ENCODE measurements around the gene AOPEP.
A peak's percentile ranks its signal among the peaks of the same experiment; 100 is the strongest.

Gene AOPEP

DNA sequence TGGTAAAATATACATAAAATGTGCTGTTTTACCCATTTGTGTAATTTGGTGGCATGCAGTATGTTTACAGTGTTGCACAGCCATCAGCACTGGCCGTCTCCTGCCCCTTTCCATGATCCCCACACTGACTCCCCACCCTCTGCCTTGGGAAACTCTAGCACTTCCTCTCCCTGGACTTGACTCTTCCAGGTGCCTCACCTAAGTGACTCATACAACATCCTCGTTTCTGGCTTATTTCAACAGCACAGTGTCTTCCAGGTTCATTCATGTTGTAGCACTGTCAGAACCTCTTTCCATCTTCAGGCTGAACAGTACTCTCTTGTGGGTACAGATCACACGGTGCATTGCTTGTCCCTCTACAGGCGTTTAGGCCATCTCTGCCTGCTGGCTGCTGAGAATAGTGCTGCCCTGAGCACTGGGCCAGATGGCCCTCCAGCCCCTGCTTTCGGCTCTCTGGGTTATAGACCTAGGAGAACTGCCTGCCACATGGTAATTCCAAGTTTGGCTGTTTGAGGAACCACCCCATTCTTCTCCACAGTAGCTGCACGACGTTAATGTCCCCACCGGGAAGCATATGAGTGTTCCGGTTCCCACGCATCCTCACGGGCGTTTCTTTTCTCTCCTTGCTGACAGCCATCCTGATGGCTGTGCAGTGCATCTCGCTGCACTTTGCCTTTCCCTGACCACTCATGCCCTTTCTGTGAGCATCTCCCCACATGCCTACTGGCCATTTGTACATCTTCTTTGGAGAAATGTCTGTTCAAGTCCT is 379.2 kb downstream of the AOPEP start:
- no peak for DNase-seq

DNA sequence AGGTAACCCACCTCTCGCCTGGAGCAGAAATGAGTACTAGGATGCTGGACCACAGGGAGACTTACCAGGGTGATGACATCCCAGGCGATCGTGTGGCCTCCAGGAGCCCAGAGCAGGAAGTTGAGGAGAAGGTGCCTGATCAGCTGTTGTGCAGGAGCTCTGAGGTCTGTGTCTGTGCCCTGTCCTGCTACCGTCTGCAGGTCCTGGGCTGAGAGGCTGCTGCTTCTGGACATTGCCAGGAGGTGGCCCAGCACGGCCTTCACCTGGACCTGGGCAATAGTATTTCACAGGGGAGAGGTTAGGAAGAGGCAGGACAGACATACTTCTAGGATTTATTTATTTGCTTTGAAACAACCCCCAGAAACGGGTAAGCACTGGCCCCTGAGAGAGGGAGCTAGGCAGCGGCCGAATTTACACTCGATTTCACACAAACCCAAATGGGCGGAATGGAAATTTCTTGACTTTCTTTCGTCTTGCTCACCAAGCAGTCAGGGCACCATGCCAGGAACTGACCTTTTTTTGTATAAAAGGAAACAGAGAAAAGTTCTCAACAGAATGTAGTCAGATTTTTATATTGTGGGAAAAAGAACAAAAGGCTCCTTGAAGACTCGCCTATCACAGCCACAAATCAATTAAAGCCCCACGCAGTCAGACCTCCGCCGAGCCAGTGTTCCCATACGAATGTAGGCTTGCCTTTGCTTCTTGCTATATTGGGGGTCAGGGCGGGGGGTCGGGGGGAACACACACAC is 380.7 kb downstream of the AOPEP start:
- DNase-seq: no peak

DNA sequence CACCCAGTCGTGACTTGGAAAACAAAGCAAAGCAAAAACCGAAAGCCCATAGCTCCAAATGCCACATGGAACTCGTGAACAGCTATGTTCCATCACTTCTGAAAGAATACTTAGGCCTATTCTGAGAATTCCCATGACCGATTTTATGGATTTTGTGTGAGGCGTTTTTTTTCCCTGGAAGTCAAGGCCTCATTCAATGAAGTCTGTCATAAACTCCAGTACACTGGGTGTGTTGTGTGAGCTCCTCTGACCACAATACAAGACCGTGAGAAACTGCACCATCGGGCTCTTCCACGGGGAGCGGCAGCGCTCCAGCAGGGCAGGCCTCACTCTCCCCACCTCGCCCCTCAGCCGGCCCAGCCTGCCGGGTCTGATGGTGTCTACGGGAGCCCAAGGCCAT is 381.5 kb downstream of the AOPEP start:
- DNase-seq: no peak

DNA sequence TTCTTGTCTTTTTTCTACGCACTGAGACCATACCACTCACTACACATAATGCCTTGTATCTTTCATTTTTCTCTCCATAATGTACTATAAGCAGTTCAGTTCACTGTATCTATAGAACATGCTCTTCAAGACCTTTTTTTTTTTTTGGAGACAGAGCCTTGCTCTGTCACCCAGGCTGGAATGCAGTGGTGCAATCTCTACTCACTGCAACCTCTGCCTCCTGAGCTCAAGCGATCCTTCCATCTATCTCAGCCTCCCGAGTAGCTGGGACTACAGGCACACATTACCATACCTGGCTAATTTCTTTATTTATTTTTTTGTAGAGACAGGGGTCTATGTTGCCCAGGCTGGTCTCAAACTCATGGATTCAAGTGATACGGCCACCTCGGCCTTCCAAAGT is 382.3 kb downstream of the AOPEP start:
- DNase-seq: no peak

DNA sequence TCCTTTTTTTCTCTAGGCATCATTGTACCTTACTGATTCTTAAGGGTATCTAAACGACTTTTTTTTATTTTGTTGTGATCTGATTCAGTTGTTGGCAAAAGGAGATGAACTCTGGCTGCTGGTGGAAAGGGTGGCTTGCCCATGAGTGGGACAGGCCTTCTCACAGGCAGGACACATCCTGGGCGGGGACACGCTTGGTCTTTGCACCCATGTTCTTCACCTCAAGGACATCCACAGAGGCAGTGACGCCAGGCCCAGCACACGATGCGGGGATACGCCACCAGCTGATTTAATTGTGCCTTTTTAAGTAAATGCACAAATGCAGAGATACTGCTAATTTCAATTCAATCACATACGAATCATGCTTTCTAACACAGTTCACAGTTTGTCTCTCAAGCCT is 383.0 kb downstream of the AOPEP start:
- no peak for DNase-seq

DNA sequence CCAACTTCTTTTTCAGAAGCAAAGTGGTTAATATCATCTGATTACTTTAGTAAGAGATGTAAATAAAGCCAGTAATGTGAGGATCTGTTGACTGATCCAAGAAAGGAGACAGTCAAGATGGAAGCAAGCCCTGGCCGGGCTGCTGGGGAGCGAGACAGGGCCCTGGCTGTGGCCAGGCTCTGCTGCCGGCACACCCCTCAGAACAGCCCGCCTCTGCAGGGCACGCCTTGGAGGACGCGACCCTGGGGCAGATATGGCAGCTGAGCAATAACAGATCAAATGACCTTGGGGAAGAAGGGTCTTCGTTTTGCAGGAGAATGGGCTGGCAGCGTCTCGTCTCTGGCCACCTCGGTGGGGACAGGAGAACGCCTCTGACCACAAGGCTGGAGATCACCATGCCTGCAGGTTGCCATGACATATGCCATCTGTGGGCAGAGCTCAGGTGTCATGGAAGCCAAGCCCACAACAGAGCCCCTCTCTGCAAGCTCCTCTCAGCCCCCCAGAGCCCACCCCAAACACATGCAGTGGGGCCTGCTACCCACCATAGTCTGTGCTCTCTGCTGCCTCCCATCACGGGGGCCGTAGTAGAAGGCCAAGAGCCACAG is 384.5 kb downstream of the AOPEP start:
- no peak for DNase-seq

DNA sequence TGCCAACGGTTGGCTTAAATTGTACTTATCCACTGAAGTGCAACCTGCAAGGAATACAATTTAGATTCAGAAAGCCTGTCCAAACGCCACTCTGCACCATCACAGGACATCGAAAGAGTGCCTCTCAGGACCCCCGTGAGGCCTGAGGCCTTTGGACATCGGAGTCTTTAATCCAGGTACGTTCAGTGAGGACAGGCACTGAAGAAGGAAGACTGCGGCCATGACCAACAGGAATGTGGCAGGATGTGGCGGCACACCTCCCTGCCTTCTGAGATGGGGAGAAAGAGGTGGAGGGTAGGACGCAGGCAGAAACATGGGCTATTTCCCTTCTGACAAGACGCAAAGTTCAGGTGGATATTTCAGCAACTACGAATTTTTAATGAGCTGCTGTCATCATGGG is 385.2 kb downstream of the AOPEP start:
- DNase-seq: no peak

DNA sequence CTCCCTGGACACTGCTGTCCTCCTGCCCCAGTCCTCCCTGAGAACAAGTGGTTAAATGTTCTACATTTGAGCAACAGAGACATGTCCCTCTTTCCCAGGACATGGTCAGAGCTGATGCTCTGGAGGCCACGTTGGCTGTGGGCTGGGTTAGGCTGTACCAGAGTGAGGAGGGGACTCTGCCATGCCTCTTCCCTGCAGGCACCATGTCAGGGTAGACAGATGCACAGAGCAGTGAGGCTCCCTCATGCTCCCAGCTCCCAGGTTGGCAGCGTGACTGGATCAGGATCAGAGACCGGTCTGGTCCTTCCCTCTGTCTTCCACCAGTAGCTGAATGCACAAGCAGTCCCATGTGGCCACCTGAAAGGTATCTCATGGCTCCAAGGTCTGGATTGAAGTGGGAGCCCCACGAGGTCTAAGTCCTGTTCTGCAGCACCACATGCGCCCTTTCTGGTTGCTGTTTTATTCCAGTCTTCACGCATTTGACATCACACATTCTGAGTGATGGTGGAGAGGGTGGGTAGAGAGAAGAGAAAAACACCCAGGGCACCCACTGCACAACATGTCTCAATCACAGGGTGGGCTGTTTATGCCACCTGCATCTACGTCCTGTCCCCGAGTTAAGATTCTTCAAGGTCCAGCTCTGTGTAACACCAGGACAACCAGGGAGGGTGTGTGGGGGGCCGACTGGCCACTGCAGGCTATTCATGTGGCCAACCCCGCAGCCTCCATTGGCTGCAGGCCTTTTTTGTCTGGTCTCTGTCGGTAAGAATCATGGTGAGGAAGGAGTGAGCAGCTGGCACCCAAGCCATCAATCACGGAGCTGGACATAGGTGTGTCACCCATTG is 386.2 kb downstream of the AOPEP start:
- no peak for DNase-seq

DNA sequence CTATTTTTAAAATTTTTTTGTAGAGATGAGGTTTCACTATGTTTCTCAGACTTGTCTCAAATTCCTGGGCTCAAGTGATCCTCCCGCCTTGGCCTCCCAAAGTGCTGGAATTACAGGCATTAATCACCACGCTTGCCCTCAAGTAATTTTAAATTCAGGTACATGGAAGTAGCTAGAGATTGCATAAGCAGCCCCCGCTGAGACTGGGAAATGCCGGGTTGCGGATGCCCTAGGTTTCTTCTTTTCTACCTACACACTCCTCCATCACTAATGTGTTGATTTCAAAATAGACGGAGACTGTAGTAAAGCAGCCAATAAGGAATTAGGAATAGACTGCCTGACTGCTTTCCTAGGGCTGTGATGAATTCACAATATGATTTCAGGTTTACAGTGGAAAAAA is 388.6 kb downstream of the AOPEP start:
- DNase-seq: no peak

DNA sequence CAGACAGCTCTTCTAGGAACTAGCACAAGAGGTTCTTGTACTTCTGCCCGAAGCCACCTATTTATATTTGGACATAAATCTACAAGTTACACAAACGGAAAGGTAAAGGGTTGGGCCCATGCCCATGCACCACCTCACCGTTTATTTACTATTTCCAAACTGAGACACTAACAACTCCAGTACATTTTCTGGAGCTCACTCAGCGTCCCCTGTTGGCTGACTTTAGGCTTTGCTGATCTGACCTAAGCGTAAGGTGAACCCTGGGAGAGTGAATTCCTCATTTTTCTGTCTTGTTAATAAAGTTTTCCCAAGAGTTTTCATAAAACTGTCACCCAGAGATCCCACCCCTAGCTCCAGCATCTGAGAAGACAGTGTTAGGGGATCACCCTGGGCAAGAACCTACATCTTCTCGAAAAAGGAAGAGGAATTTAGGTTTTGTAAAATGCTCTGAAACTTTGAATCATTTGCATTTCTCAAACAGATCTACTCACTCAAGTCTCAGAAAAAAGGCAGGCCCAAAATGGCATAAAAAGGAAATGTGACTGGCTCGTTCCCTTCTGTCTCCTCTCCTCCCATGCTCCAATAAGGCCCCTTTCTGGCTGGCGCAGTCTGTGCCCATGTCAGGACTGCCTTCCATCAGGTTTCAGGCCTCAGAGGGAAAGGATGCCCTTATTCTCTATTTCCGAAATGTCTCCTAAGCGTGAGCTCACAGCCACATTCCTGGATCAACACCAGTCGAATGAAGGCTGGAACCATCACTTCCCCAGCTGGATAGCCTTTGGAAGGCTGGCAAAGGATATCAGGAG is 389.7 kb downstream of the AOPEP start:
- DNase-seq: no peak

DNA sequence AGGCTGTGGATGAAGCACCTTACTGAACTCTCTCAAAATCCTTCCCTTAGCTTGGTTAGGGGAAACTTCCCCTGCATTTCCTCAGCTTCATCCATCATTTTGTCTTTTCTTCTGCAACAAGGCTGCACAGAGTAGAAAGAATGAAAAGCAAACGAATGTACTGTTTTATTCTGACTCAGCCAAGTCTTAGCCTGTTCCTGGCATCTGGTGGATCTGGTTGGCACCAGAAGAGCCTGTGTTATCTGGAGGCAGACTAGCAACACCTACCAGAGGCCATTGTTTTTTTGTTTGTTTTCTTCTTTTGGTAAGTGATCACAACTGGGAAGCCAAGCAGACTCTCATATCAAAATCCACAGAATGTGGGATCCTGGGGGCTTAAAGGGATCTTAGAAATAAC is 390.3 kb downstream of the AOPEP start:
- DNase-seq: no peak

DNA sequence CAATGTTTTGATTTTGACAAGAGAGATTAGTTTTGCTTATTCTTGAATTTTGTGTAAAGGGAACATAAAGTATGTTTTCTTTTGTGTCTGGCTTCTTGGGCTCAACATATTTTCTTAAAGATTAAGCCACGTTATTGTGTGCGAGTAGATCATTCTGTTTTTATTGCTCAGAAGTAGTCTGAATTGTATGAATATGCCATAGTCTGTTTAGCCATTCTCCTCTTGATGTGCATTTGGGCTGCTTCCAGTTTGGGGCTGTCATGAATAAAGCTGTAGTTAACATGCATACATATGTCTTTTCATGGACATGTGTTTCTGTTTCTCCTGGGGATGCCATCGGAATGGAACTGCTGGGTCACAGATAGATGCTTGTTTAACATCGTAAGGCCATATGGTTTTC is 392.1 kb downstream of the AOPEP start:
- no peak for DNase-seq

DNA sequence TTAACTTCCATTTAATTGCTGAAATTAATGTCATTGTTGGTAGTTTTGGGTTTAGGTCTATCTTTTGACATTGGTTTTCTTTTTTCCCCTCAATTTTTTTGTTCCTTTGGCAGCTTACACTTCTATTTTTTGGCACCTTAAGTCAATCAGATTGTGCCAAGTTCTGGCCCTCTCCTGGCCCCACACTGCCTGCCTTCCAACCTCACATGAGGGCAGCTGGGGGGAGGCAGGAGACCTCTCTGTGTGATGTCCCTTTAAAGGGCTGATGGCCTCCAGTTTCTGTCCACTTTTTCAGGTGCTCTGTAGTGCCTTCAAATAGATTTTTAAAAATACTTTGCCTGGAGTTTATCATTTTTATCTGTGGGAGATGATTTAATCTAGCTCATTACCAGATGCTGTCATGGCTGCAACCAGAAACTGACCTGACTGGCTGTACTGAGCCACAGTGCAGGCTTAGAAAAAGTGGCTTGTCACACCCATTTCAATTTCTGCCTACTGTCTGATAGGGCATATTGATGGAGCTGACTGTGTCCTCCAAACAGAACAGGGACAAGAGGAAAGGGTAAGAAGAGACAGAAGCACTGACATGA is 394.4 kb downstream of the AOPEP start:
- DNase-seq: no peak

DNA sequence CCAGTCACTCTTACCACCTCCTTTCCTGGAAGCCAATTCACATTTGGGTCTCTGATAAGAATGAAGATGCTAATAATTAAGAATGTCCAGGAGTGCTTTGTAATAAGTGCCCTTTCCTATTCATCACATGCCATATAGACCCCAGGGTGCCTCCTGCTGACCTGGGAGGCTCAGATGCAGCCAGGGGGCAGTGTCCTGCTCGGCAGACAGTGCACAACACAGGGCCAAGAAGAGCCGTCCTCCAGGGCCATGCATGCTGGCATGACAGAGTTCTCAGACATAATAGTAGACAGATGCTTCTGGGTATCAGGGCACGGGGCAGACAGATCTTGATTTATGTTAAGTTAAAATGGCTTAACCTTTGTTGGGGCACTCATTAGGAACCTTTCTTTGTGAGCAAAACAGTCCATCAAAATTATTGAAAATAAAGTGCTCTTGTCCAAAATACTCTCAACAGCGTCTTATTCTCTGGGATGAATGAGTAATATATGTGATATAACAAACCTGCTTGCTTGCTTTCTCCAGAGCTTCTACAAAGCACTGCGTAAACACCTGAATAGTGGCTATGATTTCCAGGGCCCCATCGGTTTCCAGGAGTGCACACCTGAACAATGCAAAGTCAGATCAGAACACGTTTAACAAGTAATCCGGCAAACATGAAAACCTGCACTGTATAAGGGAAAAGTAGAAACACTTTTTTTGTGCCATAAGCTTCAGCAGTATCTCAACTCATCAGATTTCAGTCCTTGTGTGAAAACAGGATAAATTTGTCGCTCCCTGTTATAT is 398.3 kb downstream of the AOPEP start:
- DNase-seq: no peak

DNA sequence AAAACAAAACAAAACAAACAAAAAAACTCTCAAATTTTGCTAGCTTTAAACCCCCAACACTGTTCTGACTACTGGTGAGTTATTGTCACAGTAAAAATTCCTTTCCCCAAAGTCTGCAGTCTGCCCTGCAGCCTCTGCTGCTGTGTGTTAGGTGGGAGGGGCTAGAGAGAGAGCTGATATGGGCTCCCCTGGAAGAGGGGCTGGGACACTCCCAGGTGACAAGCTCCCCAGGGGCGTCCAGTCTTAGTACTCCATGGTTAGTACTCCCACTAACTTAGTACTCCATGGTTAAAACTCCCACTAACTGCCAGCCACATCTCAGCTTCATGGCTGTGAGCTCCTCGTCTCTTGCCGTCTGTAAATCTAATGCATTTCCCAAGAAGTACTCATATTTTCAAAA is 399.2 kb downstream of the AOPEP start:
- DNase-seq: no peak

DNA sequence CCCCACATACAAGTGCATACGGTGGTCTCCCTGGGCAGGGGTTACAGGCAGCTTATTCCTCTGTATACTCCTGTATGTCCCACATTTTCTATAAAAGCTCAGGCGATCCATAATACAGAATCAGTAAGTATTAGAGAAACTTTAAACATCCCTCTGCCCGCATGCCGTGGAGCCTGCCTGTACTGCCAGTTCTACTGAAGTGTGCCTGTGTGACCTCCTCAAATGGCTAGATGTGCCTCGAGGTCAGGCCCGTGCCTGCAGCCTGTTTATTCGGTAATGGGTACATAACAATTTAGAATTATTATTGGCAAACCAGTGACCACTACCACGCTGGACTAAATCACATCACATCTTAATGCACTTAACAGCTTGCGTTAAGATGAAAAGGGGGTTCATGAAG is 400.2 kb downstream of the AOPEP start:
- no peak for DNase-seq

DNA sequence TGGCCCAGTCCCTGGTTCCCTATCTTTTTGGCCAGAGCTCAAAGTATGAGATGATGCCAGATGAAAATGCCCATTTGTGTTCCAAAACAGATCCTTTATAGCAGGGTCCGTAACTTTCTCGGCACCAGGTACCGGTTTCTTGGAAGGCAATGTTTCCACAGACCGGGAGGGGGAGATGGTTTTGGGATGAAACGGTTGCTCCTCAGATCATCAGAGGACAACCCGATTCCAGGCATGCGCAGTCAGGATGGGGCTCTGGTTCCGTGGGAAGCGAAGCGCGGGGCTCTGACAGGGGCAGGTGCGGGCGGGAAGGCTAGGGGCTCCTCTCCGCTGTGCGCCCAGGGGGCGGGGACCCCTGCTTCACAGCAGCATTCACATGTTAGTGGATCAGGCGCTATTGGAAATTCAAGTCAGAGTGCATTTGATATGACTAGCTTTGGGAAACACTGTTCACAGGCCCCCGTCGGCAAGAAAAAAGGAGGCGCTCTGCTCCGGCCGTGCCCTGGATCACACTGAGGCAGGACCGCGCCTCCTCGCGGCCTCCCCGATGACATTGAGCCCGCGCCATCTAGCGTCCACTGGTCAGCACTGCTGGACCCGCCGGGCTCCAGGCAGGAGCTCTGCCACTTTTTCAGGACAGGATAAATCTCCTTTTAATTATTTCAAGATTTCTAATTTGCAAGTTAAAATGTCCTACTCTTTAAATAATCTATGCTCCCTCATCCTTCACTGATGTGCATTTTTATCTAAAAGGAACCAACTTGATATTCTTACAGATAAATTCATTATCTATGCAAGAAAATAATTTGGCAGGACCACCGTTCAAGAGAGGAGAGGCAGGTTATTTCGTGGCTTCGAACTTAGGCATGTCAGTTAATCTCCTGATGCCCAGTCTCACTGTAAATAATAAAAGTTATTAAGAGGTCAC is 401.0 kb downstream of the AOPEP start:
- DNase-seq: peak; percentile 31

DNA sequence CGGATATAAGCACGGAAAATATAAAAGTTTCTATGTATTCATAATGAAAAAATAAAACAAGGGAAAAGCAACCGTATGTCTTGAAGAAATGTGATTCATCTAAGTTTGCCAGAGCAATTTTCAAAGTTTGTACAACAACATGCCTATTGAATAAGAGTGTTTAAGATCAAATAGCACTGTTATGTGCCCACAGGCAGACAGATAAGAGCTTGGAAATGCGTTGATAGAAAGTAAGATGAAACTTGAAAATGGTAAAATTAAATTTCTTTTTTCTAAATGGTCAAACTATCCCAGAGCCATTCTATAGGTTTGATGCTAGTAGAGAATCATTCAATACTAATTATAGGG is 401.7 kb downstream of the AOPEP start:
- DNase-seq: no peak

DNA sequence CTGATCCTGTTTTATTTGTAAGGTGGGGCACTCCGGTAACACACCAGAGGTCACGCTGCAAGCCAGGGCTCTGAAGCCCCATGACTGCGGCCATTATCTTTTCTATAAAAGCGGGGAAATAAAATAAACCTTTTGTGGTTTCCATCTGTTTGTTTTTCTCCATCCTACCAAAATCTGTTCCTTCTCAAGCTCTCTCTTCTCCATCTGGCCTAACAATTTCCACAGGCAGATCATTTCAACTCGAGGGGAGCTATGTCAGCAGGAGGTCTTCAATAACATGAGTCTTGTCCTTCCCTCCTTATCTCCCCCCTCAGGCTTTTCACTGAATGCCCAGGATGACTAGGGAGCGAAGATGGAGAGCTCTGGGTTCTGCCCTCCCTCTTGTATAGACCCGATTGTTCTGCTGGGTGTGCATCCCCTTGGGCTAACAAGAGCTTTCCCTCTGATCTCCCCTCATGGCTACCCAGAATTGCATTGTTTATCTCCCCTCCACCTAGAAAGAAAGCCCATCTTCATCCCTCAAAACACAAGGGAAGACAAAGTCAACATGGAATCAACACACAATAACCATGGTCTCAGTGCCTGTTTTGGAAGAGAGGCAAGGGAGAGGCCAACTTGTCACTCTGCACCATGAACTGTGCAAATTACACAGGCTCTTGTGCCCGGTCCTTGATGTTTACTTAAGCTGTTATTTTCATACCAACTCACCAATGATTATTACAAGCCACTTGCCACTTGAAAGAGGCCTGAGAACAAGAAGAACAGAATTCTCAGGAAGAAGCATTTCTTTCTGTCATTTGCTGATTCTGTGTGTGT is 403.2 kb downstream of the AOPEP start:
- DNase-seq: no peak

Measured in NCI-H1048 (cell line).